NCI-H146 treated with DMSO at 0.1 percent for 48 hours (cell line): ENCODE data around the gene SELENOO.

ENCODE experiments used
- DNase-seq: peaks from one replicate; lab custom pipeline; 2025; ENCODE audit not compliant: unreplicated experiment; lab: John Stamatoyannopoulos, UW

SELENOO gene

DNA sequence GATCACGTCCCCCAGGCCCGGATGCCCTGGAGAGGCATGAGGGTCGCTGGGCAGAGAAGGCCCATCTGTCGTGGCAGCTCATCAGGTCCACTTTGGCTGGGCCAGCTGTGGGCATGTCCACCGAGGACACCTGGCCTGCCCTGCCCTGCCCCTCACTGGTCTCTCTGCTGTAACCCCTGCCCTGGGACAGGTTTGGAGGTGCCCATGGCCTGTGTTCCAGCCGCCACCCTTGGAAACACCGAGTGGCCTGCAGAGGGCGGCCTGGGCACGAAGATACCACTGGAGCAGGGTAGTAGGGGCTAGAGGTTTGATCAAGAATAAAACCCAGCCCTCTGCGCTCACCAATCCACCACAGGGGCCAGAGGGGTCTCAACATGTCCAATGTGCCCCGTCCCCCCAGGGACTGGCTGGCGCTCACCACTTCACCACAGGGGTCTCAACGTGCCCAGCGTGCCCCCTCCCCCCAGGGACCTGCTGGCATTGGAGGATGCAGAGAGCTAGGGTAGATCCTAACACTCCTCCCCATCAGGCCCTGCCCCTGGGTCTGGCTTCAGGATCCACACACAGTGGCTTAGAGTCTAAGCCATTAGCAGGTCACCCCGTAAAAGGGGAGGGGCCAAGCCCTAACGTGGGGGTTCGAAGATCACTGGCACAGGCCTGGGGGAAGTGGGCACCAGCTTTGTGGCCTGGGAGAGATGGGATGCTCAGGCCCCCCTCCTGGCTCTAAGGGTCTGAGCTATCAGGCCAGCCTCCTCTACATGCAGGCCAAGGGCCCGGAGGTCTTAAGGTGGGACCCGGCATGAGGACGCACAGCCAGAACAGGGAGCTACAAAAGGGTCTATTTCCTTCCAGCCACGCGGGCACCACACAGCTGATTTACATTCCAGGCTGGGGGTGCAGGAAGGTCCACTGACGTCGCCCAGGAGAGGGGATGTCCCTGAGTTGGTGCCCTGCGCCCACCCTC is 51.6 kb downstream of the SELENOO start:
- DNase-seq = no peak

GRCh38 chr22:50253046-50253915 is 52.5 kb downstream of the SELENOO start:
- DNase-seq = no peak

GRCh38 chr22:50253941-50254340 is 53.1 kb downstream of the SELENOO start:
- DNase-seq = no peak

- no peak for DNase-seq
Measured at GRCh38 chr22:50255099-50255498, 54.3 kb downstream of the SELENOO start.

DNA sequence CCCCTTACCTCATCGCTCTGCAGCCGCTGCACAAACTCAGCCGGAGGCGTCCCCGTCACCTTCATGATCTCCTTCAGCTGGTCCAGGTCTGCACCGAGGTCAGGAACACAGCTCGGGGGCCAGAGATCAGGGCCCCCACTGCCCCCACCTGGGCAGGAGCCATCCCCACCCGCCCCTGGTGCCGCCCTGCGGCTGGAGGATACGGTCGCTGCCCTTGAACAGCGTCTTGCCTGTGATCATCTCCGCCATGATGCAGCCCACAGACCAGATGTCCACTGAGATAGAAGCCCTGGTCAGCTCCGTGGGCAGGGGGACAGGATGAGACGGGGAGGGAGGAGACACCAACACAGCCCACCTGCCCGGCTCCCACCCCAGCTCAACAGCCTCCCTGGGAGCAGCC is 54.8 kb downstream of the SELENOO start:
- no peak for DNase-seq

- DNase-seq = no peak
Measured at GRCh38 chr22:50256258-50256862, 55.5 kb downstream of the SELENOO start.

GRCh38 chr22:50257041-50257440 is 56.2 kb downstream of the SELENOO start:
- no peak for DNase-seq

DNA sequence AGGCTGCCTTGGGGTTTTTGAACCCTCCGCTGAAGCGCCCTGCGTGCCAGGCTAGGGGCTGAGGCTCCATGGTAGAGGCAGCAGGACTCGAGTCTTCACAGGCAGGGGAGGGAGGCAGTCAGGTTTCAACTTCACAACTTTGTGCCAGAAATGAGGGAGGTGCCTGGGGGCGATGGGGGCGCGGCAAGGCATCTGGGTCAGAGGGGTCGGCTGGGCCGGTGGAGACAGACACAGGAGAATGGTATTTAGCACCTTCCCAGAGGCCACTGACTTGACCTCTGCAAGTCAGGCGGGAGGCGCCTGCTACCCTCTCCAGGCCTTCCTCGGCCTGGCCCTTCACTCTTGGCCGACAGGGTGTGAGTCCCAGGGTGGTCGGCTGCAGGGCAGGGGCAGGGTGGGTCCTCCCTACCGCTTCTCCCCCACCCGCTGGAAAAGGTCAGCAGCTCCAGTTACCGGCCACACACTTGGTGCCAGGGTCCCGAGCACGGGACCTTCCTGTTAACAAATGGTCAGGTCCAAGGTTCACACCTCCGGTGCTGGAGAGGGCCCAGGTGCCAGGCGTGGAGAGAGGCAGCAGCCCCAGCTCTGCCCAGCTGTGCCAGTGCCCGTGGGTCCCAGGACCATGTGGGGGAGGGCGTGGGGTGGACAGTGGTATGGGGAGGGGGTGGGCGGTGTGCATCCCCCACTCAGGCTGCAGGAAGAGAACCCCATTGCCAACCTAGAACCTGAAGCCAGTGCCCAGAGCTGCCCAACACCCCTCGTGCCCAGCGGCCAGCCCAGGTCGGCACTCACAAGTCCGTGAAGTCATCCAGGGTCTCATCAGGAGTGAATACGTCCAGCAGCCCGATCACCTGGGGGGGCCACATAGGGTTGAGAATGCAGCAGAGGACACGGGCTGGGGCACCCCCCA is 56.9 kb downstream of the SELENOO start:
- DNase-seq = no peak

- DNase-seq = no peak
Measured at GRCh38 chr22:50258361-50259292, 57.8 kb downstream of the SELENOO start.

GRCh38 chr22:50259302-50259701 is 58.5 kb downstream of the SELENOO start:
- no peak for DNase-seq

DNA sequence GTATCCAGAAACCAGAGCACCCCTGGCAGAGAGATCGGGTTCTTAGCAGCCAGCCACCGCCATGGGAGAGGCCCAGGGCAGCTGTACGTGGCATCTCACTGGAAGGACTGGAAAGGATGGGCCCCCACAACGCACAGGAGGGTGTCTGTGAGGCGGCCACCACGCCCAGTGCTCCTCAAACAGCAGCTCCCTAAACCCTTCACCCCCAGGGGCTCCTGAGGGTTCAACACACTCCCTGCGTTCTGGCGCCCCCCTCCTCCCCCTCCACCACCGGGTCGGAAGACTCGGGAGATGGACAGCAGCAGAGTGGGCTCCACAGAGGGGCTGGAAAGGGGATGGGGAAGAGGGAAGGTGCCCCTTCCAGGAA is 59.6 kb downstream of the SELENOO start:
- no peak for DNase-seq

DNA sequence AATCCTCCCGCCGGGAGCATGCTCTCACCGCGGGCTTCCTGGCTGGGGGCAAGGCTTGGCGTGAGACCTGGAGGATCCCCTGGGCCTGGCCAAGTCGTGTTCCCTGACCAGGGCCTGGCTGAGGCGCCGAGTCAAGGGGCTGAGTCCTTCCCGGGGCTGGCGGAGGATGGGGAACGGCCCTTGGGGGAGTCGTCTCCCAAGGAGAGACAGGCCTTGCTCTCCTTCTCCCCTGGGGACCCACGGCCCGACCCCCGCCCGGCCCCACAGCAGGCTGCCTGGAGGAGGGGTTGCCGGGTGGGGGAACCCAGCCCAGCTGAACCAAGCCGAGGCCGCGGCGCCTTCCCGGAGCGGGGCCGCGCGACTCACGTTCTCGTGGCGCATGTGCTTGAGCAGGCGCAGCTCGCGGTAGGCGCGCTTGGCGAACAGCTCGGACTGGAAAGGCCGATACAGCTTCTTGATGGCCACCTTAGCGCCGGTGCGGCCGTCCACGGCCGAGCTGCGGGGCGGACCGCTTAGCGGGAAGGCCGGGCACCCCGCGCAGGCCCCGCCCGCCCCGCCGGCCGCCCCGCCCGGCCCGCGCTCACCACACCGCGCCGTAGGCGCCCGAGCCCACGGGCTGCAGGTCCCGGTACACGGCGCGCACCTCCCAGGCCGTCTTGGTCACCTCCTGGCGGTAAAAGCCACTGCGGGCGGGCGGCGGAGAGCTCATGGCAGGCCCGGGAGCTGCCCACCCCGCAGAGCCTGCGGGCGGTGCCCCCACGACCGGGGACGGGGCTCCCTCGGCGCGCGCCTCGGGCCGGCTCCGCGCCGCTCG is 60.2 kb downstream of the SELENOO start:
- DNase-seq = no peak

- DNase-seq = no peak
Measured at GRCh38 chr22:50261615-50262459, 61.0 kb downstream of the SELENOO start, which contains the start of gene MAPK12. MAPK12 (minus strand) TSS chr22:50261683; CDS start chr22:50261509, 174 bp downstream.

GRCh38 chr22:50262460-50262911 is 61.7 kb downstream of the SELENOO start:
- no peak for DNase-seq

DNA sequence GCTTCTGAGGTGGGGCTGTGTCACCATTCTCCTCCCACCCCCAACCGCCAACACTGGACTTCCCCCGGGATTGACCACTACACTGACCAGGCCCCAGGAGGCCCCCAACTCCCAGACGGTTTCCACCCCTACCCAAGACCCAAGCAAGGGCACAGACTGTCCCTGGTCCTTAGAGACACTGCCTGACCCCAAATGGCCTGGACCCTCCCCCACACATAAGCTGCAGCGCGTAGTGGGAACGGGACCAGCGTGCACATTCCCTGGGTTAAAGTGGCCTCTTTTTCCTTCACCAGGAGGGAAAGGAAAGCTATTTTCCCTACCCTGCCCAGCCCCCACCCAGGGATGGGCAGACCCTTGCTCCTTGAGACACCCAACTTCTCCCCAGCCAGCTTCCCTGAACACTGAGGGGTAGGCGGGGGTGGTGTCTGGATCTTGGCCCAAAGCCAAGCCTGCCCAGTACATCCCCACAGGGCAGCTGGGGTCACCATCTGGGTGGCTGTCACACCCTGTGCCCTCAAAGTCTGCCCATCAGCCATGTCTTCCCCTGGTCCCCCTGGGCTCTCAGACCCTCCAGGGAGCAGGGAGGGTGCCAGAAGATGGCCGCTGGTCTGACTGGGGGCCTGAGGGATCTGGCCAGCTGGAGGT is 62.3 kb downstream of the SELENOO start:
- no peak for DNase-seq

DNA sequence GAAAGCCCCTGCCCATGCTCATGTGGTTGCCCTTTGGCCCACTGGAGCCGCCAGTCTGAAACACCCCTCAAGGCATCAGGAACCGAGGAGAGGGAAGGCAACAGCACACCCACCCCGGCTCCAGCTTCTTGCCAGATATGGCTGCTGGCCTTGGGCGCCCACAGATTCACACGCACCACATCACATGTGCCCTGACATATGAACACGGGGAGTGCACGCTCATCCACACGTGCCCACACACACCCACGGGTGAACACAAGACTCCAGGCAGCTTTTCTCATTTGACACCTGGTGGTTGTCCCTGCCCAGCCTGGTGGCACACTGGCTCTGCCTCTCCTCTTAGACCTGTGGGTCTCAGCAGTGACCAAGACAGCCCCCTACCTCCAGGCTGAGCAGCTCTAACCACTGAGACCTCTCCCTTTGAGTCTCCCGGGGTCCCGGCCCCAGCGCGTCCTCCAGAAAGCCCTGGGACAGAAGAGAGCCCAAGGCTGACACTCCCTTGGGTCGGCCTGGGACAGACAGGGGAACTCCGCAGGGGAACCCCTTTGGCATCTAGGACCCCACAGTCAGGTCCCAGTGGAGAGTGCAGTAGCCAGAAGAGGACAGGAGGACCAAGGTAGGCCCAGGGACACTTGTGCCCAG is 63.4 kb downstream of the SELENOO start:
- DNase-seq = no peak
